Choroid plexus epithelial cell (primary cell): ENCODE data around the gene DCAF6.

Experiments used
- DNase-seq: peaks from one replicate; pipeline ENCODE4 v3.0.0-alpha.2; 2010; ENCODE audit warnings: low read depth
- H3K4me3 ChIP-seq: 2 replicates; pipeline ENCODE4 v1.5.1; 2011; ENCODE audit warnings: low read depth, mild to moderate bottlenecking, control low read depth, low read length, moderate library complexity
- TF ChIP-seq, protein P1 (sequence below): conservative IDR thresholded peaks from 2 replicates; pipeline ENCODE4 v1.5.1; 2011; ENCODE audit warnings: low read depth, mild to moderate bottlenecking, control low read depth, inconsistent platforms, low read length, moderate library complexity

DCAF6 gene

GRCh38 chr1:167964646-167965045 lies 28.2 kb downstream of the DCAF6 start:
- TF ChIP-seq, protein P1, sequence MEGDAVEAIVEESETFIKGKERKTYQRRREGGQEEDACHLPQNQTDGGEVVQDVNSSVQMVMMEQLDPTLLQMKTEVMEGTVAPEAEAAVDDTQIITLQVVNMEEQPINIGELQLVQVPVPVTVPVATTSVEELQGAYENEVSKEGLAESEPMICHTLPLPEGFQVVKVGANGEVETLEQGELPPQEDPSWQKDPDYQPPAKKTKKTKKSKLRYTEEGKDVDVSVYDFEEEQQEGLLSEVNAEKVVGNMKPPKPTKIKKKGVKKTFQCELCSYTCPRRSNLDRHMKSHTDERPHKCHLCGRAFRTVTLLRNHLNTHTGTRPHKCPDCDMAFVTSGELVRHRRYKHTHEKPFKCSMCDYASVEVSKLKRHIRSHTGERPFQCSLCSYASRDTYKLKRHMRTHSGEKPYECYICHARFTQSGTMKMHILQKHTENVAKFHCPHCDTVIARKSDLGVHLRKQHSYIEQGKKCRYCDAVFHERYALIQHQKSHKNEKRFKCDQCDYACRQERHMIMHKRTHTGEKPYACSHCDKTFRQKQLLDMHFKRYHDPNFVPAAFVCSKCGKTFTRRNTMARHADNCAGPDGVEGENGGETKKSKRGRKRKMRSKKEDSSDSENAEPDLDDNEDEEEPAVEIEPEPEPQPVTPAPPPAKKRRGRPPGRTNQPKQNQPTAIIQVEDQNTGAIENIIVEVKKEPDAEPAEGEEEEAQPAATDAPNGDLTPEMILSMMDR: no peak
- no peak for DNase-seq
- no peak overlapping the region for H3K4me3 ChIP-seq

- TF ChIP-seq, protein P1: no peak
- DNase-seq: no peak
- H3K4me3 ChIP-seq: no peak overlapping the region
Observed at GRCh38 chr1:167966050-167966449, 29.6 kb downstream of the DCAF6 start.

GRCh38 chr1:167968569-167968968 lies 32.1 kb downstream of the DCAF6 start:
- H3K4me3 ChIP-seq: no peak overlapping the region
- no peak for DNase-seq
- TF ChIP-seq, protein P1: no peak

DNA sequence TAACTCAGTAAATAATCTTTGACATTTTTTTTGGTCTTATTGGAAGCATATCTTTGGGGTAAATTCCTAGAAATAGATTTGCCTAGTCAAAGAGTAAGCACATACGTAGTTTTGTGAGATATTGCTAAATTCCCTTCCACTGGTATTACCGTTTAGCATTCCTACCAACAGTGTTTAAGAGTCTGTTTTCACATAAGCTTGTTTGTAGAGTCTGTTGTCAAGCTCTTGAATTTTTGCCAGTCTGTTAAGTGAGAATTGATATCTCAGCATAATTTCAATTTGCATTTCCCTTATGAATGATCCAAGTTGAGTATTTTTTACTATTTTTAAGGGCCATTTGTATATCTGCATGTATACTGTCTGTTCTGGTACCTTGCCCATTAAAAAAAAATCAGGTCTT lies 37.3 kb downstream of the DCAF6 start:
- TF ChIP-seq, protein P1: no peak
- no peak overlapping the region for H3K4me3 ChIP-seq
- no peak for DNase-seq

- no peak for DNase-seq
- no peak overlapping the region for H3K4me3 ChIP-seq
- TF ChIP-seq, protein P1: no peak
Observed at GRCh38 chr1:167974698-167975097, 38.2 kb downstream of the DCAF6 start.

DNA sequence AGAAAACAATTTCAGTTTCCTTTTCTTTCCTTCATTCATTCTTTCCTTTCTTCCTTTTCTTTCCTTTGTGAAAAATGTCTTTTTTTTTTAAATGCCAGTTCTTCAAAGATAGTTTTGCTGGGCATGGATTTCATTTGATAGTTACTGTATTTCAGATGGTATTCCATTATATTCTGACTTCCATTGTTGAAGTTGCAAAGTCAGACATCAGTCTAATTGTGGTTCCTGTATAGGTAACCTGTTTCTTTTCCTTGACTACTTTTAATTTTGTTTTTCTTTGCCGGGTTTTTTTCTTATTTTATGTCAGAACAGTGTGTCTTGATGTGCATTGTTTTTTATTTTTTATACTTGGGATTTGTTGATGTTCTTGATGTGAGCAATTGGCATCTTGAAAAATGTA lies 40.8 kb downstream of the DCAF6 start:
- TF ChIP-seq, protein P1: no peak
- no peak for DNase-seq
- no peak overlapping the region for H3K4me3 ChIP-seq

GRCh38 chr1:167981933-167982332 lies 45.5 kb downstream of the DCAF6 start:
- no peak overlapping the region for H3K4me3 ChIP-seq
- TF ChIP-seq, protein P1: no peak
- no peak for DNase-seq
